GM19043 (cell line): ENCODE results near the gene WDR62.
"Not testable (repeated sequence)": the region's sequence is repeated elsewhere in the genome, so short reads cannot be mapped to it uniquely, and the experiment has no call there.

ENCODE experiments used
- ATAC-seq: cut with Tn5 transposase; IDR thresholded peaks from one replicate; pipeline ENCODE4 v1.9.1; 2021; ENCODE audit warnings: low read depth; ENCODE audit not compliant: unreplicated experiment

The WDR62 gene

GRCh38 chr19:36106991-36107390 lies 52.3 kb downstream of the WDR62 start:
- no peak for ATAC-seq

GRCh38 chr19:36108684-36109083 lies 54.0 kb downstream of the WDR62 start:
- no peak for ATAC-seq

GRCh38 chr19:36110487-36111199 lies 55.9 kb downstream of the WDR62 start, which contains the start of gene OVOL3:
Gene OVOL3 (plus strand): TSS chr19:36111143. CDS start chr19:36111203, 60 bp downstream.
- ATAC-seq, result no peak

GRCh38 chr19:36111200-36111539 lies 56.5 kb downstream of the WDR62 start:
- ATAC-seq, result no peak

- ATAC-seq, result no peak
Observed at GRCh38 chr19:36112678-36113077, 58.0 kb downstream of the WDR62 start.

- no peak for ATAC-seq
Observed at GRCh38 chr19:36113425-36113824, 58.7 kb downstream of the WDR62 start.

- no peak for ATAC-seq
Observed at GRCh38 chr19:36113894-36114720, 59.4 kb downstream of the WDR62 start.

- ATAC-seq, result peak; percentile 80
Observed at GRCh38 chr19:36114721-36115452, 60.2 kb downstream of the WDR62 start, which contains the start of gene POLR2I. Gene POLR2I (minus strand): TSS chr19:36114875. CDS start chr19:36114856, 19 bp downstream.

- peak; percentile 13 for ATAC-seq
Observed at GRCh38 chr19:36115453-36116343, 61.0 kb downstream of the WDR62 start, which contains the start of gene TBCB. Gene TBCB (plus strand): TSS chr19:36115468. CDS start chr19:36115561, 93 bp downstream.

- ATAC-seq, result no peak
Observed at GRCh38 chr19:36116344-36116637, 61.6 kb downstream of the WDR62 start.

- ATAC-seq, result no peak
Observed at GRCh38 chr19:36120092-36120983, 65.6 kb downstream of the WDR62 start.

- no peak for ATAC-seq
Observed at GRCh38 chr19:36120984-36121358, 66.3 kb downstream of the WDR62 start.

- ATAC-seq, result no peak
Observed at GRCh38 chr19:36121486-36122124, 66.9 kb downstream of the WDR62 start.

- no peak for ATAC-seq
Observed at GRCh38 chr19:36125557-36125956, 70.9 kb downstream of the WDR62 start.

GRCh38 chr19:36128392-36128736 lies 73.7 kb downstream of the WDR62 start:
- ATAC-seq, result no peak

GRCh38 chr19:36131221-36131620 lies 76.5 kb downstream of the WDR62 start:
- not testable (repeated sequence) for ATAC-seq

- not testable (repeated sequence) for ATAC-seq
Observed at GRCh38 chr19:36134867-36135266, 80.2 kb downstream of the WDR62 start.

GRCh38 chr19:36136964-36137686 lies 82.4 kb downstream of the WDR62 start:
- ATAC-seq, result no peak
